PC-3 (cell line): ENCODE measurements around the gene ITPKC.

Experiments
- CTCF ChIP-seq: fragments of 300-600 bp; sonication (generic); conservative IDR thresholded peaks from 2 replicates; pipeline ENCODE4 v1.5.1; 2017; ENCODE audit warnings: antibody characterized with exemption, low read depth, mild to moderate bottlenecking, low read length
- EZH2 ChIP-seq: fragments of 300-600 bp; sonication (generic); IDR thresholded peaks from one replicate; pipeline ENCODE4 v1.6.1; 2017; ENCODE audit warnings: antibody characterized with exemption, mild to moderate bottlenecking, low read length; ENCODE audit not compliant: unreplicated experiment
- EZH2phosphoT487 ChIP-seq: fragments of 300-600 bp; sonication (generic); IDR thresholded peaks from 2 replicates; pipeline ENCODE4 v1.6.1; 2018; ENCODE audit warnings: mild to moderate bottlenecking, antibody characterized with exemption, low read length, borderline replicate concordance

GRCh38 chr19:40721936-40722661, 5.2 kb downstream of the ITPKC start:
- TF ChIP-seq CTCF (no peak), EZH2 (no peak), EZH2phosphoT487 (no peak)
